Measurements from ENCODE around the gene TAS2R1.

The TAS2R1 gene

GRCh38 chr5:9608093-9608492 lies 22.1 kb downstream of the TAS2R1 start:
- Histone ChIP-seq H3K23ac (ENCODE audit: low read length) (no peak overlapping the region), H2AK5ac (ENCODE audit: low read length) (no peak overlapping the region), H4K91ac (ENCODE audit: low read depth, low read length) (no peak overlapping the region), H3K79me2 (ENCODE audit: control insufficient read depth, insufficient read depth, low read length, poor library complexity) (no peaks in the 10 kb centered on the region), H2BK5ac (ENCODE audit: low read depth, low read length, poor library complexity) (no peak overlapping the region), H3K4ac (ENCODE audit: low read depth, low read length) (no peak overlapping the region), H3K9me3 (ENCODE audit: insufficient read depth, low read depth, low read length) (no peaks in the 10 kb centered on the region), H3K18ac (ENCODE audit: low read length) (no peak overlapping the region), H3K27me3 (ENCODE audit: insufficient read depth, low read length) (no peaks in the 10 kb centered on the region), H2AFZ (ENCODE audit: insufficient read depth, low read length, poor library complexity) (no peak overlapping the region), H3K14ac (ENCODE audit: low read length) (no peak overlapping the region), H4K12ac (ENCODE audit: low read depth, low read length) (no peak overlapping the region), H3K4me2 (ENCODE audit: low read length) (no peak overlapping the region), H2BK12ac (ENCODE audit: low read length) (no peak overlapping the region), H3K27ac (ENCODE audit: low read depth, low read length) (no peak overlapping the region), H3K4me3 (ENCODE audit: low read depth, low read length) (no peak overlapping the region), H3K79me1 (ENCODE audit: low read length) (no peaks in the 10 kb centered on the region), H3K4me1 (ENCODE audit: control insufficient read depth in 1 of 2, insufficient read depth in 2 of 2, low read length in 2 of 2) (no peaks in the 10 kb centered on the region), H3K36me3 (ENCODE audit: control insufficient read depth in 1 of 2, insufficient read depth in 2 of 2, low read length in 2 of 2) (no peaks in the 10 kb centered on the region), H2BK120ac (ENCODE audit: insufficient read depth, low read length, poor library complexity) (no peak overlapping the region), H4K8ac (ENCODE audit: low read depth, low read length) (no peak overlapping the region), H3K9ac (ENCODE audit: low read length) (no peak overlapping the region)
- WGBS (ENCODE audit: extremely low coverage, insufficient coverage, insufficient read length): no CpG with 5 or more reads among the region's 2 CpGs
- DNase-seq: no peak

GRCh38 chr5:9605041-9605838 lies 24.9 kb downstream of the TAS2R1 start:
- no peak overlapping the region for H3K14ac ChIP-seq (ENCODE audit: low read length)
- H2BK120ac ChIP-seq (ENCODE audit: insufficient read depth, low read length, poor library complexity): no peak overlapping the region
- no peak overlapping the region for H3K23ac ChIP-seq (ENCODE audit: low read length)
- no peaks in the 10 kb centered on the region for H3K9me3 ChIP-seq (ENCODE audit: insufficient read depth, low read depth, low read length)
- H3K9ac ChIP-seq (ENCODE audit: low read length): no peak overlapping the region
- H2BK12ac ChIP-seq (ENCODE audit: low read length): no peak overlapping the region
- no peak overlapping the region for H2AK5ac ChIP-seq (ENCODE audit: low read length)
- H3K18ac ChIP-seq (ENCODE audit: low read length): no peak overlapping the region
- H3K4me3 ChIP-seq (ENCODE audit: low read depth, low read length): no peak overlapping the region
- H2BK5ac ChIP-seq (ENCODE audit: low read depth, low read length, poor library complexity): no peak overlapping the region
- H4K12ac ChIP-seq (ENCODE audit: low read depth, low read length): no peak overlapping the region
- no peak overlapping the region for H3K27ac ChIP-seq (ENCODE audit: low read depth, low read length)
- H3K36me3 ChIP-seq (ENCODE audit: control insufficient read depth in 1 of 2, insufficient read depth in 2 of 2, low read length in 2 of 2): no peaks in the 10 kb centered on the region
- no peak overlapping the region for H4K91ac ChIP-seq (ENCODE audit: low read depth, low read length)
- no peak overlapping the region for H3K4me2 ChIP-seq (ENCODE audit: low read length)
- no peaks in the 10 kb centered on the region for H3K27me3 ChIP-seq (ENCODE audit: insufficient read depth, low read length)
- no peaks in the 10 kb centered on the region for H3K4me1 ChIP-seq (ENCODE audit: control insufficient read depth in 1 of 2, insufficient read depth in 2 of 2, low read length in 2 of 2)
- no peak overlapping the region for H2AFZ ChIP-seq (ENCODE audit: insufficient read depth, low read length, poor library complexity)
- DNase-seq: no peak
- H3K79me2 ChIP-seq (ENCODE audit: control insufficient read depth, insufficient read depth, low read length, poor library complexity): no peaks in the 10 kb centered on the region
- H3K79me1 ChIP-seq (ENCODE audit: low read length): no peaks in the 10 kb centered on the region
- H3K4ac ChIP-seq (ENCODE audit: low read depth, low read length): no peak overlapping the region
- H4K8ac ChIP-seq (ENCODE audit: low read depth, low read length): no peak overlapping the region
- no CpG with 5 or more reads among the region's 6 CpGs for WGBS (ENCODE audit: extremely low coverage, insufficient coverage, insufficient read length)

GRCh38 chr5:9604416-9604815 lies 25.7 kb downstream of the TAS2R1 start:
- H4K91ac ChIP-seq (ENCODE audit: low read depth, low read length): no peak overlapping the region
- H4K8ac ChIP-seq (ENCODE audit: low read depth, low read length): no peak overlapping the region
- no CpG with 5 or more reads among the region's 5 CpGs for WGBS (ENCODE audit: extremely low coverage, insufficient coverage, insufficient read length)
- H3K4me3 ChIP-seq (ENCODE audit: low read depth, low read length): no peak overlapping the region
- no peak overlapping the region for H3K9ac ChIP-seq (ENCODE audit: low read length)
- H3K36me3 ChIP-seq (ENCODE audit: control insufficient read depth in 1 of 2, insufficient read depth in 2 of 2, low read length in 2 of 2): no peaks in the 10 kb centered on the region
- no peak overlapping the region for H3K4ac ChIP-seq (ENCODE audit: low read depth, low read length)
- no peaks in the 10 kb centered on the region for H3K4me1 ChIP-seq (ENCODE audit: control insufficient read depth in 1 of 2, insufficient read depth in 2 of 2, low read length in 2 of 2)
- H3K27ac ChIP-seq (ENCODE audit: low read depth, low read length): no peak overlapping the region
- H3K9me3 ChIP-seq (ENCODE audit: insufficient read depth, low read depth, low read length): no peaks in the 10 kb centered on the region
- no peak overlapping the region for H3K18ac ChIP-seq (ENCODE audit: low read length)
- H3K27me3 ChIP-seq (ENCODE audit: insufficient read depth, low read length): no peaks in the 10 kb centered on the region
- no peak overlapping the region for H3K14ac ChIP-seq (ENCODE audit: low read length)
- no peak for DNase-seq
- H3K79me2 ChIP-seq (ENCODE audit: control insufficient read depth, insufficient read depth, low read length, poor library complexity): no peaks in the 10 kb centered on the region
- H2BK12ac ChIP-seq (ENCODE audit: low read length): no peak overlapping the region
- H3K79me1 ChIP-seq (ENCODE audit: low read length): no peaks in the 10 kb centered on the region
- H2AK5ac ChIP-seq (ENCODE audit: low read length): no peak overlapping the region
- no peak overlapping the region for H4K12ac ChIP-seq (ENCODE audit: low read depth, low read length)
- H2BK5ac ChIP-seq (ENCODE audit: low read depth, low read length, poor library complexity): no peak overlapping the region
- H2BK120ac ChIP-seq (ENCODE audit: insufficient read depth, low read length, poor library complexity): no peak overlapping the region
- no peak overlapping the region for H3K4me2 ChIP-seq (ENCODE audit: low read length)
- no peak overlapping the region for H2AFZ ChIP-seq (ENCODE audit: insufficient read depth, low read length, poor library complexity)
- H3K23ac ChIP-seq (ENCODE audit: low read length): no peak overlapping the region

GRCh38 chr5:9601055-9601739 lies 29.0 kb downstream of the TAS2R1 start:
- no CpG with 5 or more reads among the region's 7 CpGs for WGBS (ENCODE audit: extremely low coverage, insufficient coverage, insufficient read length)
- no peak overlapping the region for H2BK12ac ChIP-seq (ENCODE audit: low read length)
- H2BK120ac ChIP-seq (ENCODE audit: insufficient read depth, low read length, poor library complexity): no peak overlapping the region
- no peak overlapping the region for H3K4me3 ChIP-seq (ENCODE audit: low read depth, low read length)
- H3K36me3 ChIP-seq (ENCODE audit: control insufficient read depth in 1 of 2, insufficient read depth in 2 of 2, low read length in 2 of 2): no peaks in the 10 kb centered on the region
- H3K79me1 ChIP-seq (ENCODE audit: low read length): no peaks in the 10 kb centered on the region
- H3K4me2 ChIP-seq (ENCODE audit: low read length): no peak overlapping the region
- H2AFZ ChIP-seq (ENCODE audit: insufficient read depth, low read length, poor library complexity): no peak overlapping the region
- no peak overlapping the region for H4K8ac ChIP-seq (ENCODE audit: low read depth, low read length)
- no peaks in the 10 kb centered on the region for H3K27me3 ChIP-seq (ENCODE audit: insufficient read depth, low read length)
- no peak for DNase-seq
- H2AK5ac ChIP-seq (ENCODE audit: low read length): no peak overlapping the region
- H4K91ac ChIP-seq (ENCODE audit: low read depth, low read length): no peak overlapping the region
- no peak overlapping the region for H3K23ac ChIP-seq (ENCODE audit: low read length)
- H3K14ac ChIP-seq (ENCODE audit: low read length): no peak overlapping the region
- no peak overlapping the region for H3K4ac ChIP-seq (ENCODE audit: low read depth, low read length)
- no peaks in the 10 kb centered on the region for H3K4me1 ChIP-seq (ENCODE audit: control insufficient read depth in 1 of 2, insufficient read depth in 2 of 2, low read length in 2 of 2)
- H3K18ac ChIP-seq (ENCODE audit: low read length): no peak overlapping the region
- no peak overlapping the region for H4K12ac ChIP-seq (ENCODE audit: low read depth, low read length)
- H3K9me3 ChIP-seq (ENCODE audit: insufficient read depth, low read depth, low read length): no peaks in the 10 kb centered on the region
- no peaks in the 10 kb centered on the region for H3K79me2 ChIP-seq (ENCODE audit: control insufficient read depth, insufficient read depth, low read length, poor library complexity)
- H3K27ac ChIP-seq (ENCODE audit: low read depth, low read length): no peak overlapping the region
- H2BK5ac ChIP-seq (ENCODE audit: low read depth, low read length, poor library complexity): no peak overlapping the region
- H3K9ac ChIP-seq (ENCODE audit: low read length): no peak overlapping the region

All from trophoblast cell (in vitro differentiated cells and primary cell).